ENCODE results near the gene ARMS2. TPM values are rescaled to one million over a fixed set of nuclear protein-coding genes. Genes with fewer than 3 reads are reported as not detected.

Gene ARMS2
- total RNA-seq, 2 donors from 2014 or later = not detected

DNA sequence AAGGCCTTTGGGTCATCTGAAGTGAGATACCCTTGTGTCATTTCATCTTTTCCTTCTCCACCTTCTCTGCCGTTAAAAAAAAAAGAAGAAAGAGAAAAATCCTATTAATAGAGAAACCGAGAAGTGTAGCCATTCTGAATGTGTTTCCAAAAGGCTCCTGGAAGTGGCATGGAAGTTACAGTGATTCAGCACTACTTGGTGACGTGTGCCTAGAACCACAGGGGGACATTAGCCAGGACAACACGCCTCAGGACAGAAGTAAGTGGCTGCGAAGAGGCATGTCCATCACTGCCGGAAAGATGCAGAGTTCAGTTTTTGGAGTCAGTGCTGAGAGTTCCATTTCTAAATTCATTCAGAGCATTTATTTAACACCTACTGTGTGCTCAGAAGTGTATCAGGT, 13.2 kb downstream of the ARMS2 start:
- Histone ChIP-seq H3K27ac (no peak overlapping the region), H3K36me3 (no peaks in the 10 kb centered on the region), H3K4me3 (no peak overlapping the region), H3K4me1 (no peaks in the 10 kb centered on the region), H3K9ac (ENCODE audit: low read depth in 2 of 2, low read length in 2 of 2) (no peak overlapping the region), H3K27me3 (peaks cover 6% of the 10 kb centered on the region), H3K9me3 (no peaks in the 10 kb centered on the region)
- intact Hi-C loops (cut with DNase I) = no loop called here
- TF ChIP-seq, protein P1, sequence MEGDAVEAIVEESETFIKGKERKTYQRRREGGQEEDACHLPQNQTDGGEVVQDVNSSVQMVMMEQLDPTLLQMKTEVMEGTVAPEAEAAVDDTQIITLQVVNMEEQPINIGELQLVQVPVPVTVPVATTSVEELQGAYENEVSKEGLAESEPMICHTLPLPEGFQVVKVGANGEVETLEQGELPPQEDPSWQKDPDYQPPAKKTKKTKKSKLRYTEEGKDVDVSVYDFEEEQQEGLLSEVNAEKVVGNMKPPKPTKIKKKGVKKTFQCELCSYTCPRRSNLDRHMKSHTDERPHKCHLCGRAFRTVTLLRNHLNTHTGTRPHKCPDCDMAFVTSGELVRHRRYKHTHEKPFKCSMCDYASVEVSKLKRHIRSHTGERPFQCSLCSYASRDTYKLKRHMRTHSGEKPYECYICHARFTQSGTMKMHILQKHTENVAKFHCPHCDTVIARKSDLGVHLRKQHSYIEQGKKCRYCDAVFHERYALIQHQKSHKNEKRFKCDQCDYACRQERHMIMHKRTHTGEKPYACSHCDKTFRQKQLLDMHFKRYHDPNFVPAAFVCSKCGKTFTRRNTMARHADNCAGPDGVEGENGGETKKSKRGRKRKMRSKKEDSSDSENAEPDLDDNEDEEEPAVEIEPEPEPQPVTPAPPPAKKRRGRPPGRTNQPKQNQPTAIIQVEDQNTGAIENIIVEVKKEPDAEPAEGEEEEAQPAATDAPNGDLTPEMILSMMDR (IDR thresholded peaks at IDR 0.05) = no peak
- DNase-seq = no peak

DNA sequence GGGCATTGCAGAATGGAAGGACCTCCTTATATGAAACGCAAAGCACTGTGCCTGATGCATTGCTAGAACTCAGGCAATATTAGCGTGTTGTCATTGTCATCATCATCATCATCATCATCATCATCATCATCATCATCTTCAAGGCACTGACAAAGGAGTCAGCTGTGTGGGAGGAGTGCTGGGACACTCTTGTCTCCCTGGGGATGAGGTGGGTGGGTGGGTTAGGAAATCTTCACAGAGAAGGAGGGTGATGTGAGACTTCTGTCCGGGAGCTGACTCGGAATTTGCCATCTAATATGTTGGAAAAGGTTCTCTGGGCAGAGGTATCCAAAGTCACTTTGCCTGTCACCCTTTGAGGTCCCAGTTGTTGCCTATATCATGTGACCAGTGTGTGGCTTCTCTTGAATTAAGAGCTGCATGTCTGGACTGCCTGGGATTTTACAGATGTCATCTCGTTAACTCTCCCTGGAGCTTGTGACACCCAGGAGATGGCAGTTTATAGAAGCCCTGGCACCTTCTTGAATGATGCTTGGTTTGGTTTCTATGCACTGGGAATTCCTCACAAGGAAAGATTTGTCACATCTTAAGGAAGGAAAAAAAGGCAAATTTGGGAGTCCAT, 14.0 kb downstream of the ARMS2 start:
- H3K27me3 ChIP-seq = peaks cover 6% of the 10 kb centered on the region
- TF ChIP-seq, protein P1 (IDR thresholded peaks at IDR 0.05) = no peak
- no peak for DNase-seq
- no peaks in the 10 kb centered on the region for H3K9me3 ChIP-seq
- H3K4me3 ChIP-seq = no peak overlapping the region
- no peaks in the 10 kb centered on the region for H3K36me3 ChIP-seq
- H3K4me1 ChIP-seq = no peaks in the 10 kb centered on the region
- H3K9ac ChIP-seq (ENCODE audit: low read depth in 2 of 2, low read length in 2 of 2) = no peak overlapping the region
- H3K27ac ChIP-seq = no peak overlapping the region
- intact Hi-C loops (cut with DNase I) = no loop called here

DNA sequence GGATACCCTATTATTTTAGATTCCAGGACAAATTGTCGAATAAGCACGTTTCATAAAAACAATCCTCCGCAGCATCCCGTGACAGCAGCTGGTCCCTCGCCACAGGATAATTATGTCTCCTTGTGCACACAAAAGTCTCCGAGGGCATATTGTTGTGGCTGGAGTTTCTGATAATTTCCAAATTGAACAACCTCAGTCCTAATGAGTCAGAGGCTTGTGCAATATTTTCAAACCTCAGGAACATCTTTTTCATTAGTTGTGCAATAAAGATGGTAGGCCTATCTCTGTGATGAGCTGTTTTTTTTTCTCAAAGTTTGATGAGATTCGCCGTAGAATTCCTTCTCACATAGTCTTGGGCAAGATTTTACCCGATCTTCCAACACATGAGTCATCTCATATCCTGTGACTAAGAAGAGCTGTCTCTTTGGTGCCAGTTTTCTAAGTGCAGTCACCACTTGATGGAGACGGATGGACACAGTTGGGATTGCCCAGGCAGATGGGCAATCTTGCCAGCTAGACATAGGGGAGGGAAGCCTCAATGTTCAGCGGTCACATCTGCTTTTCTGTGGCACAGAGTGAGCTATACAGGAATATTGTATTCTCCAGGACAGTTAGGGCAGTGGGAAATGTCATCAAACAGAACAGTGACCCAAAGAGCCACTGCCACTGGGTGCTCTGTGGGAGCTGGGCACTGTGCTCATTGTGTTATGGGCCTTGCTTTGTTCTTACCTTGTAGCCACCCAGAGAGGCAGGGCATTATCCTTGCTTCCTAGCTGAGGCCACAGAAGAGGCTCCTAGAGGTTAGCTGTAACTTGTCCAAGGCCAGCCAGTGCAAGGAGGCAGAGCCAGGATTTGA, 14.7 kb downstream of the ARMS2 start:
- Histone ChIP-seq H3K4me1 (no peaks in the 10 kb centered on the region), H3K27ac (no peak overlapping the region), H3K36me3 (no peaks in the 10 kb centered on the region), H3K9me3 (no peaks in the 10 kb centered on the region), H3K4me3 (no peak overlapping the region), H3K9ac (ENCODE audit: low read depth in 2 of 2, low read length in 2 of 2) (no peak overlapping the region), H3K27me3 (peaks cover under 1% of the 10 kb centered on the region)
- TF ChIP-seq, protein P1 (IDR thresholded peaks at IDR 0.05) = no peak
- intact Hi-C loops (cut with DNase I) = no loop called here
- no peak for DNase-seq

DNA sequence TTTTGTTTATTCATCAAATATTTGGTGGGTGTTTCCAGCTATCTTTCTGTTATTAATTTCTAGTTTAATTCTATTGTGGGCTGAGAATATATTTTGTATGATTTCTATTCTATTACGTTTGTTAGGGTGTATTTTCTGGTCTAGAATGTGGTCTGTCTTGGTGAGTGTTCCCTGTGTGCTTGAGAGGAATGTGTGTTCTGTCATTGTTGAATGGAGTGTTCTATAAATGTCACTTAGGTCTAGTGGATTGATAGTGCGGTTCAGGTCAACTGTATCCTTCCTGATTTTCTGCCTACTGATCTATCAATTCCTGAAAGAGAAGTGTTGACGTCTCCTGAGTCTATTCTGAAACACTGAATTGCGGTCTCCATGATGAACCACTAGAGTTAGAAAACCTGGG, 15.4 kb downstream of the ARMS2 start:
- no peak for DNase-seq
- H3K27me3 ChIP-seq = no peaks in the 10 kb centered on the region
- H3K27ac ChIP-seq = no peak overlapping the region
- intact Hi-C loops (cut with DNase I) = no loop called here
- no peaks in the 10 kb centered on the region for H3K9me3 ChIP-seq
- no peaks in the 10 kb centered on the region for H3K36me3 ChIP-seq
- no peak overlapping the region for H3K9ac ChIP-seq (ENCODE audit: low read depth in 2 of 2, low read length in 2 of 2)
- TF ChIP-seq, protein P1 (IDR thresholded peaks at IDR 0.05) = no peak
- H3K4me1 ChIP-seq = no peaks in the 10 kb centered on the region
- no peak overlapping the region for H3K4me3 ChIP-seq

DNA sequence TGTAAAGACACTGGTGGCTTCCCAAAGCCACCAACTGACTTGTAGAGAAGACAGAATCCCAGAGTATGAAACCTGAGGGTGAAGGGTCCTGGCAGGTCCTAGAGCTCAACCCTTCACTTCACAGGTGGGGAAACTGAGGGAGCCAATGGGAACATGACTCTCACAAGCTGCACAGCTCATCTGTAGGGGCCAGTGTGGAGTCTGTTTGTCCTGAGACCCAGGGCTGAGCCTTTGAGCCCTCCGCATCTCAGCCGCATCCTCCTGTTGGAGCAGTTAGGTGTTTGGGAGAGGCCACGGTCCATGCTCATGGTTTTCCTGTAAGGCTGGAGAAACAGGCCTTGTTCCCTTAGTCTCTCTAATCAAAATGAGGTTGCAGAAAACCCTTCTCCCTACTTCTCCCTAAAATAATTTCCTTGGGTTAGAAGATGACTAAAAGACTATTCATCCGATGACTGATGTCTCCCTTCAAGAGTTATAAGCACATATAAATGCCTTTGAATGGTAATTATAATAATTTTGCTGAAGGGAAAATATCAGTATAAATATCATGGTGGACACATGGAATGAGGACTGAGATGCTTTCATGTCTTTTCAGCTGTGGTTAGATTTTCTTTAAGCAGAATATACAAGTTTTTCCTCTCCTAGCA, 17.2 kb downstream of the ARMS2 start:
- TF ChIP-seq, protein P1 (IDR thresholded peaks at IDR 0.05) = no peak
- H3K36me3 ChIP-seq = no peaks in the 10 kb centered on the region
- H3K4me1 ChIP-seq = no peaks in the 10 kb centered on the region
- H3K27me3 ChIP-seq = no peaks in the 10 kb centered on the region
- no peak for DNase-seq
- no peaks in the 10 kb centered on the region for H3K9me3 ChIP-seq
- intact Hi-C loops (cut with DNase I) = no loop called here
- no peak overlapping the region for H3K27ac ChIP-seq
- no peak overlapping the region for H3K9ac ChIP-seq (ENCODE audit: low read depth in 2 of 2, low read length in 2 of 2)
- H3K4me3 ChIP-seq = no peak overlapping the region

All from colonic mucosa (tissue), 4 donors.